Neural cell (in vitro differentiated cells): Measurements from ENCODE around the gene PTPRT. TPM values are rescaled to one million over a fixed set of nuclear protein-coding genes. Genes with fewer than 3 reads are reported as not detected.

Experiments
- H2AFZ ChIP-seq: fragments of 200-600, 300-800 bp; sonication (generic), shearing (Covaris generic); 2 replicates; pipeline ENCODE4 v1.6.0; 2014; ENCODE audit warnings: low read depth, mild to moderate bottlenecking, antibody characterized with exemption, low read length, moderate library complexity
- H3F3A ChIP-seq: fragments of 200-600 bp; shearing (Covaris generic); 2 replicates; pipeline ENCODE4 v1.6.1; 2016; ENCODE audit warnings: mild to moderate bottlenecking, moderate library complexity, mixed read lengths, antibody characterized with exemption, low read length; ENCODE audit not compliant: insufficient read depth, poor library complexity, severe bottlenecking
- H3K27ac ChIP-seq: fragments of 200-600, 300-800 bp; sonication (generic), shearing (Covaris generic); 2 replicates; pipeline ENCODE4 v1.5.1; 2014; ENCODE audit warnings: mild to moderate bottlenecking, low read length, moderate library complexity
- H3K27me3 ChIP-seq: fragments of 300-800, 200-600 bp; sonication (generic), shearing (Covaris generic); 2 replicates; pipeline ENCODE4 v1.6.0; 2014; ENCODE audit warnings: mild to moderate bottlenecking, low read depth, low read length, moderate library complexity; ENCODE audit not compliant: insufficient read depth
- H3K36me3 ChIP-seq: fragments of 300-800, 200-600 bp; sonication (generic), shearing (Covaris generic); 2 replicates; pipeline ENCODE4 v1.5.1; 2014; ENCODE audit warnings: mild to moderate bottlenecking, antibody characterized with exemption, low read length, moderate library complexity; ENCODE audit not compliant: insufficient read depth
- H3K4me2 ChIP-seq: fragments of 300-800, 200-600 bp; sonication (generic), shearing (Covaris generic); 2 replicates; pipeline ENCODE4 v1.6.0; 2014; ENCODE audit warnings: mild to moderate bottlenecking, low read length
- H3K4me3 ChIP-seq: fragments of 300-800, 200-600 bp; sonication (generic), shearing (Covaris generic); 2 replicates; pipeline ENCODE4 v1.5.1; 2014; ENCODE audit warnings: mild to moderate bottlenecking, low read length, moderate library complexity
- H3K79me2 ChIP-seq: fragments of 200-600 bp; shearing (Covaris generic); replicated peaks from 2 replicates; pipeline ENCODE4 v1.6.0; 2014; ENCODE audit warnings: mild to moderate bottlenecking, low read length, moderate library complexity; ENCODE audit not compliant: insufficient read depth
- H3K9ac ChIP-seq: fragments of 300-800, 200-600 bp; sonication (generic), shearing (Covaris generic); 2 replicates; pipeline ENCODE4 v1.6.1; 2016; ENCODE audit warnings: mild to moderate bottlenecking, low read length, mixed read lengths
- H3K9me2 ChIP-seq: fragments of 200-600 bp; shearing (Covaris generic); 2 replicates; pipeline ENCODE4 v1.6.1; 2016; ENCODE audit warnings: mild to moderate bottlenecking, low read length, mixed read lengths; ENCODE audit not compliant: insufficient read depth
- H3K9me3 ChIP-seq: fragments of 200-600, 300-800 bp; sonication (generic), shearing (Covaris generic); 2 replicates; pipeline ENCODE4 v1.6.1; 2016; ENCODE audit warnings: mild to moderate bottlenecking, mixed run types, low read length, moderate library complexity, mixed read lengths
- H4K20me1 ChIP-seq: fragments of 200-600 bp; shearing (Covaris generic); 2 replicates; pipeline ENCODE4 v1.6.1; 2016; ENCODE audit warnings: mild to moderate bottlenecking, mixed run types; ENCODE audit not compliant: insufficient read depth
- EP300 ChIP-seq: fragments of 450-650 bp; conservative IDR thresholded peaks from 2 replicates; pipeline ENCODE4 v1.6.1; 2014; ENCODE audit warnings: antibody characterized with exemption, mild to moderate bottlenecking, moderate library complexity; ENCODE audit not compliant: poor library complexity, severe bottlenecking
- EZH2 ChIP-seq: fragments of 200-600, 300-800 bp; shearing (Covaris generic), sonication (generic); IDR thresholded peaks from 2 replicates; pipeline ENCODE4 v1.6.1; 2014; ENCODE audit warnings: antibody characterized with exemption, low read length, borderline replicate concordance, mild to moderate bottlenecking; ENCODE audit not compliant: insufficient read depth, poor library complexity, severe bottlenecking
- MXI1 ChIP-seq: fragments of 450-650 bp; conservative IDR thresholded peaks from 2 replicates; pipeline ENCODE4 v1.6.1; 2014; ENCODE audit warnings: antibody characterized with exemption, mild to moderate bottlenecking; ENCODE audit not compliant: poor library complexity, severe bottlenecking
- POLR2AphosphoS5 ChIP-seq: IDR thresholded peaks from 2 replicates; pipeline ENCODE4 v1.6.1; 2012
- RAD21 ChIP-seq: fragments of 450-650 bp; conservative IDR thresholded peaks from 2 replicates; pipeline ENCODE4 v1.6.1; 2014; ENCODE audit warnings: antibody characterized with exemption, mild to moderate bottlenecking, moderate library complexity
- SMC3 ChIP-seq: fragments of 450-650 bp; conservative IDR thresholded peaks from 2 replicates; pipeline ENCODE4 v1.6.1; 2014; ENCODE audit warnings: antibody characterized with exemption, mild to moderate bottlenecking, moderate library complexity; ENCODE audit not compliant: poor library complexity
- TAF1 ChIP-seq: IDR thresholded peaks from 2 replicates; pipeline ENCODE4 v1.6.1; 2012; ENCODE audit warnings: low read depth
- polyA plus RNA-seq: library from polyadenylated mRNA; depleted of rRNA; stranded (reverse); fragments of >200 nt; gene quantifications from 2 replicates; pipeline ENCODE4 v1.2.3, GENCODE V29; 2014
- TF ChIP-seq, protein P1 (sequence below): fragments of 450-650 bp; IDR thresholded peaks from 2 replicates; pipeline ENCODE4 v1.5.1; 2014; ENCODE audit warnings: antibody characterized with exemption, mild to moderate bottlenecking, moderate library complexity; ENCODE audit not compliant: poor library complexity, severe bottlenecking
- TF ChIP-seq, protein P2 (sequence below): IDR thresholded peaks from 2 replicates; pipeline ENCODE4 v1.6.1; 2012; ENCODE audit warnings: borderline replicate concordance

Gene PTPRT
- polyA plus RNA-seq, 1 donor from 2014 or later: 9.2 TPM

DNA sequence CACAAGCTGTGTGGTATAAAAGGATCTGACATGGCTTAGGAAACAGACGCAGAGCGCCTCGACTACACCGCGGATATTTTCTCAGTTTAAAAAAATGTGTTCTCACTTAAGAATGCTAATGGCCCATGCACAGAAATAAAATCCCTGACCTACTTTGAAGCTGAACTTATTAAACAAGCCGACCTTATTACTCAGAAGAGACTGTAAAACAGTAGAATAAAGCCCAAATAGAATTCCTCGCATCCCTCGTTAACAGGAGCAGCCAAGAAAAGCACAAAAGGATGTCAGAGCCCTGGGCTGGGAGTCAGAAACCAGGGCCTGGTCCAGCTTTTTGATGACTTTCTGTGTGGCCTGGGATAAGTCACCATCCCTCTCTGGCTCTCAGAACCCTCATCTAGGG, 489.3 kb downstream of the PTPRT start:
- Histone ChIP-seq H3F3A (no peaks in the 10 kb centered on the region), H3K27ac (no peak overlapping the region), H3K4me3 (no peak overlapping the region), H3K9ac (no peak overlapping the region), H3K4me2 (no peak overlapping the region), H2AFZ (no peak overlapping the region), H3K9me3 (no peaks in the 10 kb centered on the region), H3K79me2 (no peaks in the 10 kb centered on the region), H4K20me1 (no peaks in the 10 kb centered on the region), H3K27me3 (no peaks in the 10 kb centered on the region), H3K36me3 (no peaks in the 10 kb centered on the region), H3K9me2 (no peaks in the 10 kb centered on the region)
- TF ChIP-seq, protein P1, sequence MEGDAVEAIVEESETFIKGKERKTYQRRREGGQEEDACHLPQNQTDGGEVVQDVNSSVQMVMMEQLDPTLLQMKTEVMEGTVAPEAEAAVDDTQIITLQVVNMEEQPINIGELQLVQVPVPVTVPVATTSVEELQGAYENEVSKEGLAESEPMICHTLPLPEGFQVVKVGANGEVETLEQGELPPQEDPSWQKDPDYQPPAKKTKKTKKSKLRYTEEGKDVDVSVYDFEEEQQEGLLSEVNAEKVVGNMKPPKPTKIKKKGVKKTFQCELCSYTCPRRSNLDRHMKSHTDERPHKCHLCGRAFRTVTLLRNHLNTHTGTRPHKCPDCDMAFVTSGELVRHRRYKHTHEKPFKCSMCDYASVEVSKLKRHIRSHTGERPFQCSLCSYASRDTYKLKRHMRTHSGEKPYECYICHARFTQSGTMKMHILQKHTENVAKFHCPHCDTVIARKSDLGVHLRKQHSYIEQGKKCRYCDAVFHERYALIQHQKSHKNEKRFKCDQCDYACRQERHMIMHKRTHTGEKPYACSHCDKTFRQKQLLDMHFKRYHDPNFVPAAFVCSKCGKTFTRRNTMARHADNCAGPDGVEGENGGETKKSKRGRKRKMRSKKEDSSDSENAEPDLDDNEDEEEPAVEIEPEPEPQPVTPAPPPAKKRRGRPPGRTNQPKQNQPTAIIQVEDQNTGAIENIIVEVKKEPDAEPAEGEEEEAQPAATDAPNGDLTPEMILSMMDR: no peak

DNA sequence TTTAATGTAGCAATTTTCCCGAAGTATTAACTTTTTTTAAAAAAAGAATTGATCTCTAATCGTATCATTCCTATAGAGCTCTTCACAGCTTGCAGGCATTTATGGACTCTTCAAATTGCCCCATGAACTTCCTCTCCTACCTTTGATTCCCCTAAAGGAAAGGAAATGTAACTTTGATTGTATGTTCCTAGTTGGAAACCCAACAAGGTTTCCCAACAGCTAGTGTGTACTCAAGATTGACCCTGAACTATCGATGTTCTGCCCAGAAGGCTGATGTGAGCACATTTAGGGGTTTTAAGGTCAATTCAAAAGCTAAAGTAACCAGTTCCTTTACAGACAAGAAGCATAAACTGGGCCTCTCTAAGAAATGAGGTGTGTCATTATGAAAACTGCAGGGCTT, 491.7 kb downstream of the PTPRT start:
- Histone ChIP-seq H3K4me2 (no peak overlapping the region), H3K36me3 (no peaks in the 10 kb centered on the region), H3K27ac (no peak overlapping the region), H4K20me1 (peaks cover 2% of the 10 kb centered on the region), H2AFZ (no peak overlapping the region), H3K27me3 (no peaks in the 10 kb centered on the region), H3K9ac (no peak overlapping the region), H3K4me3 (no peak overlapping the region), H3K79me2 (no peaks in the 10 kb centered on the region), H3K9me2 (no peaks in the 10 kb centered on the region), H3F3A (no peaks in the 10 kb centered on the region), H3K9me3 (peaks cover under 1% of the 10 kb centered on the region)
- TF ChIP-seq EZH2 (no peak), SMC3 (no peak), TAF1 (no peak), EP300 (no peak)
- TF ChIP-seq, protein P1: no peak

DNA sequence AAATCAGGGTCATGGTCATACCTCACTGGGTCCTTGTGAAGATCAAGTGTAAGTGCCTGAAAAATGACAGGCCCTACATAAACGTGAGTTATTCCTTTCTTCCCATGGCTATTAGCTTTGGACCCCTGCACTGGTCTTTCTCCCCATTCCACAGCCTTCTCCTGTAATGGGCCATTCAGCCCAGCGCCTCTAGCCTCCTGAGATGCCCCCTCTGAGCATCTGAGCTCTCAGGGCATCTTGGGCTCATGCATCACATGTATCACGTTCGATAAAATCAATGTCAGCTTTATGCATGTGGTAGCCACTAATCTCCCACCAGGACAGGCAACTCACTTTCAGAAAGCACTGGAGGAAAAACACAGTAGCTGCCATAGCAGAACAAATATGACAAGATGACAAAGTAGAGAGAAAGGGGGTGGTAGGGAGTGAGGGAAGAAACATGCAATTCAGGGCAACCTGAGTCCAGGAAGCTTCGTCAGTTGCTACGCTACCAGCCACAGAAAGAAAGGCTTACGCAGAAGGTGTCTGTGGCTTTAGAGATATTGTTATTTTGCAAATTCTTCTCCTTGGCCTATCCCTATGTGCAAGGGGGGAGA, 498.8 kb downstream of the PTPRT start:
- TF ChIP-seq EP300: no peak
- no peak for TF ChIP-seq TAF1
- TF ChIP-seq RAD21: no peak
- TF ChIP-seq EZH2: no peak
- no peak for TF ChIP-seq POLR2AphosphoS5
- no peak for TF ChIP-seq MXI1
- TF ChIP-seq, protein P1: no peak
- TF ChIP-seq SMC3: no peak
- TF ChIP-seq, protein P2, sequence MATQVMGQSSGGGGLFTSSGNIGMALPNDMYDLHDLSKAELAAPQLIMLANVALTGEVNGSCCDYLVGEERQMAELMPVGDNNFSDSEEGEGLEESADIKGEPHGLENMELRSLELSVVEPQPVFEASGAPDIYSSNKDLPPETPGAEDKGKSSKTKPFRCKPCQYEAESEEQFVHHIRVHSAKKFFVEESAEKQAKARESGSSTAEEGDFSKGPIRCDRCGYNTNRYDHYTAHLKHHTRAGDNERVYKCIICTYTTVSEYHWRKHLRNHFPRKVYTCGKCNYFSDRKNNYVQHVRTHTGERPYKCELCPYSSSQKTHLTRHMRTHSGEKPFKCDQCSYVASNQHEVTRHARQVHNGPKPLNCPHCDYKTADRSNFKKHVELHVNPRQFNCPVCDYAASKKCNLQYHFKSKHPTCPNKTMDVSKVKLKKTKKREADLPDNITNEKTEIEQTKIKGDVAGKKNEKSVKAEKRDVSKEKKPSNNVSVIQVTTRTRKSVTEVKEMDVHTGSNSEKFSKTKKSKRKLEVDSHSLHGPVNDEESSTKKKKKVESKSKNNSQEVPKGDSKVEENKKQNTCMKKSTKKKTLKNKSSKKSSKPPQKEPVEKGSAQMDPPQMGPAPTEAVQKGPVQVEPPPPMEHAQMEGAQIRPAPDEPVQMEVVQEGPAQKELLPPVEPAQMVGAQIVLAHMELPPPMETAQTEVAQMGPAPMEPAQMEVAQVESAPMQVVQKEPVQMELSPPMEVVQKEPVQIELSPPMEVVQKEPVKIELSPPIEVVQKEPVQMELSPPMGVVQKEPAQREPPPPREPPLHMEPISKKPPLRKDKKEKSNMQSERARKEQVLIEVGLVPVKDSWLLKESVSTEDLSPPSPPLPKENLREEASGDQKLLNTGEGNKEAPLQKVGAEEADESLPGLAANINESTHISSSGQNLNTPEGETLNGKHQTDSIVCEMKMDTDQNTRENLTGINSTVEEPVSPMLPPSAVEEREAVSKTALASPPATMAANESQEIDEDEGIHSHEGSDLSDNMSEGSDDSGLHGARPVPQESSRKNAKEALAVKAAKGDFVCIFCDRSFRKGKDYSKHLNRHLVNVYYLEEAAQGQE: no peak
- Histone ChIP-seq H3K4me2 (no peak overlapping the region), H3K9ac (no peak overlapping the region), H3K36me3 (no peaks in the 10 kb centered on the region), H3K9me2 (no peaks in the 10 kb centered on the region), H3F3A (no peaks in the 10 kb centered on the region), H4K20me1 (peaks cover 2% of the 10 kb centered on the region), H3K9me3 (peaks cover 3% of the 10 kb centered on the region), H3K4me3 (no peak overlapping the region), H3K27me3 (no peaks in the 10 kb centered on the region), H2AFZ (no peak overlapping the region), H3K79me2 (no peaks in the 10 kb centered on the region), H3K27ac (no peak overlapping the region)
